Ishikawa (cell line): ENCODE data around the gene BABAM2.

Source experiments
- NFIC ChIP-seq: IDR thresholded peaks from 2 replicates; pipeline ENCODE4 v1.6.1; 2012
- RAD21 ChIP-seq: IDR thresholded peaks from 2 replicates; pipeline ENCODE4 v1.6.1; 2012; ENCODE audit warnings: low read depth
- YY1 ChIP-seq: IDR thresholded peaks from 2 replicates; pipeline ENCODE4 v1.6.1; 2012; ENCODE audit warnings: low read depth

GRCh38 chr2:27916293-27916995 is 25.9 kb downstream of the BABAM2 start:
- no peak for TF ChIP-seq NFIC
- no peak for TF ChIP-seq RAD21
- no peak for TF ChIP-seq YY1
